IMR-90 (cell line): ENCODE measurements around the gene SPESP1. TPM values are rescaled to one million over a fixed set of nuclear protein-coding genes. Genes with fewer than 3 reads are reported as not detected.

Experiments
- ATAC-seq: fragments of 200-7000 bp; cut with Tn5 transposase; 2 replicates; pipeline ENCODE4 v1.9.1; 2020; ENCODE audit warnings: low read depth, mild to moderate bottlenecking, moderate library complexity
- BruUV-seq: library from RNA; stranded (reverse); fragments of 400-500 nt; replicated peaks from 2 replicates; lab custom pipeline; 2021; lab: Mats Ljungman, UMichigan
- CTCF ChIA-PET: fragments of 300-600 bp; formaldehyde crosslinking; extraction: SDS; loops from one replicate; lab custom pipeline; 2021; ENCODE audit warnings: antibody characterized with exemption; lab: Yijun Ruan, JAX
- POLR2A ChIA-PET: fragments of 300-600 bp; sonication (Branson Sonifier 250); formaldehyde crosslinking; loops from one replicate; lab custom pipeline; 2022; ENCODE audit warnings: antibody characterized with exemption; ENCODE audit not compliant: unreplicated experiment; lab: Charles Lee
- DNase-seq: peaks from one replicate; pipeline ENCODE4 v3.0.0; 2013
- H2AFZ ChIP-seq: replicated peaks from 2 replicates; pipeline ENCODE3; 2013; ENCODE audit warnings: low read length, mild to moderate bottlenecking; ENCODE audit not compliant: poor library complexity
- H2AK5ac ChIP-seq: 2 replicates; pipeline ENCODE4 v1.6.1; 2013; ENCODE audit warnings: low read depth, low read length, inconsistent platforms
- H2AK9ac ChIP-seq: replicated peaks from 2 replicates; pipeline ENCODE3; 2013; ENCODE audit warnings: mild to moderate bottlenecking, low read depth, low read length, moderate library complexity; ENCODE audit not compliant: poor library complexity
- H2BK120ac ChIP-seq: 2 replicates; pipeline ENCODE4 v1.6.1; 2013; ENCODE audit warnings: low read depth, low read length, inconsistent platforms
- H2BK15ac ChIP-seq: 3 replicates; pipeline ENCODE4 v1.6.1; 2013; ENCODE audit warnings: low read depth, low read length, inconsistent platforms
- H2BK20ac ChIP-seq: 2 replicates; pipeline ENCODE4 v1.6.1; 2013; ENCODE audit warnings: low read depth, mild to moderate bottlenecking, inconsistent platforms, low read length, moderate library complexity
- H2BK5ac ChIP-seq: 2 replicates; pipeline ENCODE4 v1.6.1; 2013; ENCODE audit warnings: mild to moderate bottlenecking, low read depth, low read length, inconsistent platforms; ENCODE audit not compliant: poor library complexity, severe bottlenecking
- H3K14ac ChIP-seq: replicated peaks from 2 replicates; pipeline ENCODE4 v1.6.1; 2013; ENCODE audit warnings: low read depth, low read length, inconsistent platforms
- H3K18ac ChIP-seq: 2 replicates; pipeline ENCODE4 v1.6.1; 2013; ENCODE audit warnings: low read depth, low read length, control low read depth
- H3K23ac ChIP-seq: 2 replicates; pipeline ENCODE4 v1.6.1; 2013; ENCODE audit warnings: low read depth, low read length, inconsistent platforms
- H3K27ac ChIP-seq: 2 replicates; pipeline ENCODE4 v1.5.1; 2013; ENCODE audit warnings: mild to moderate bottlenecking, control low read depth, low read length; ENCODE audit not compliant: insufficient read depth
- H3K27me3 ChIP-seq: 2 replicates; pipeline ENCODE4 v1.6.1; 2013; ENCODE audit warnings: low read length; ENCODE audit not compliant: control insufficient read depth, insufficient read depth
- H3K36me3 ChIP-seq: 2 replicates; pipeline ENCODE4 v1.6.1; 2013; ENCODE audit warnings: low read length, mixed read lengths; ENCODE audit not compliant: control insufficient read depth, insufficient read depth
- H3K4ac ChIP-seq: 2 replicates; pipeline ENCODE4 v1.6.1; 2013; ENCODE audit warnings: low read depth, low read length, inconsistent platforms
- H3K4me1 ChIP-seq: 2 replicates; pipeline ENCODE4 v1.6.1; 2013; ENCODE audit warnings: low read length, mixed read lengths; ENCODE audit not compliant: control insufficient read depth, insufficient read depth
- H3K4me2 ChIP-seq: 2 replicates; pipeline ENCODE4 v1.6.1; 2013; ENCODE audit warnings: low read depth, mild to moderate bottlenecking, control low read depth, low read length, moderate library complexity
- H3K4me3 ChIP-seq: 2 replicates; pipeline ENCODE4 v1.5.1; 2013; ENCODE audit warnings: low read depth, mild to moderate bottlenecking, control low read depth, low read length, moderate library complexity; ENCODE audit not compliant: insufficient read depth
- H3K56ac ChIP-seq: 2 replicates; pipeline ENCODE4 v1.6.1; 2013; ENCODE audit warnings: low read length, inconsistent platforms; ENCODE audit not compliant: insufficient read depth; ENCODE audit errors: extremely low read depth
- H3K79me1 ChIP-seq, 2 experiments: 2 replicates each; pipeline ENCODE4 v1.6.1; 2013; ENCODE audit warnings: low read length in 2 of 2, inconsistent platforms in 1 of 2, low read depth in 1 of 2
- H3K9ac ChIP-seq: 2 replicates; pipeline ENCODE4 v1.6.1; 2013; ENCODE audit warnings: low read depth, low read length, control low read depth
- H3K9me1 ChIP-seq: 2 replicates; pipeline ENCODE4 v1.6.1; 2013; ENCODE audit warnings: low read length, inconsistent platforms; ENCODE audit not compliant: insufficient read depth
- H3K9me3 ChIP-seq: 2 replicates; pipeline ENCODE4 v1.6.1; 2013; ENCODE audit warnings: low read length; ENCODE audit not compliant: control insufficient read depth, insufficient read depth
- H4K20me1 ChIP-seq: 2 replicates; pipeline ENCODE4 v1.6.1; 2013; ENCODE audit warnings: low read length, inconsistent platforms; ENCODE audit not compliant: insufficient read depth
- H4K5ac ChIP-seq: 2 replicates; pipeline ENCODE4 v1.6.1; 2013; ENCODE audit warnings: mild to moderate bottlenecking, low read depth, low read length, control low read depth
- H4K8ac ChIP-seq, 2 experiments: 2 replicates each; pipeline ENCODE4 v1.6.1; 2013; ENCODE audit warnings: low read depth in 2 of 2, low read length in 2 of 2, control low read depth in 1 of 2, inconsistent platforms in 1 of 2
- H4K91ac ChIP-seq: 2 replicates; pipeline ENCODE4 v1.6.1; 2013; ENCODE audit warnings: low read depth, low read length, inconsistent platforms; ENCODE audit not compliant: insufficient read depth
- ELK1 ChIP-seq: fragments of 150-350 bp; IDR thresholded peaks from 2 replicates; pipeline ENCODE4 v1.6.1; 2016; ENCODE audit warnings: low read depth, mild to moderate bottlenecking, low read length, moderate library complexity, borderline replicate concordance
- MAZ ChIP-seq: IDR thresholded peaks from 2 replicates; pipeline ENCODE4 v1.6.1; 2012; ENCODE audit warnings: low read depth, mild to moderate bottlenecking, low read length, improper control_type of control experiment, moderate library complexity, borderline replicate concordance
- RAD21 ChIP-seq: IDR thresholded peaks from 2 replicates; pipeline ENCODE4 v1.6.1; 2012; ENCODE audit warnings: low read length, improper control_type of control experiment
- SMC3 ChIP-seq: fragments of 150-350 bp; IDR thresholded peaks from 2 replicates; pipeline ENCODE4 v1.6.1; 2016; ENCODE audit warnings: low read depth, mild to moderate bottlenecking, antibody characterized with exemption, low read length, moderate library complexity
- WGBS, 2 experiments: methylation state at CpG; one replicate each; pipeline versions ENCODE4 v1.1.5 to v1.1.7; 2013; ENCODE audit warnings: missing lambda C conversion rate in 2 of 2; ENCODE audit not compliant: insufficient read length in 1 of 2; ENCODE audit errors: extremely low coverage in 2 of 2; 5-methylcytosine and 5-hydroxymethylcytosine counted together
- dilution Hi-C: fragments of 300-500 bp; cut with HindIII; formaldehyde crosslinking; loops from one replicate; pipeline ENCODE4 v1.14.3; 2018; ENCODE audit warnings: low sequenced_read_pairs; ENCODE audit not compliant: unreplicated experiment
- in situ Hi-C: fragments of 300-500 bp; cut with MboI; formaldehyde crosslinking; loops from 3 replicates; pipeline ENCODE4 v1.14.3; 2019; ENCODE audit warnings: low sequenced_read_pairs, inconsistent platforms, mixed read lengths
- intact Hi-C: fragments of 100-400 bp; cut with micrococcal nuclease; formaldehyde crosslinking; loops from 2 replicates; pipeline ENCODE4 v1.10.0; 2022
- polyA plus RNA-seq, 3 experiments: library from polyadenylated mRNA; depleted of rRNA; stranded (reverse); fragments of >200 nt; gene quantifications; 2 replicates each; pipeline ENCODE4 v1.2.3, GENCODE V29; 2012; ENCODE audit warnings: low replicate concordance in 1 of 3
- total RNA-seq: library from RNA; depleted of rRNA; stranded (reverse); fragments of >200 nt; gene quantifications from 2 replicates; pipeline ENCODE4 v1.2.3, GENCODE V29; 2012

SPESP1 gene
- total and polyA plus RNA-seq, 2 of the 4 experiments (the other 2 are of a cell fraction): 2.9 to 3.0 TPM

GRCh38 chr15:68987120-68987519 is 56.8 kb downstream of the SPESP1 start:
- POLR2A ChIA-PET: no interaction called here
- in situ Hi-C loops: no loop called here
- no CpG with 5 or more reads among the region's 6 CpGs for WGBS, 2 experiments

More at GRCh38 chr15:68987120-68987519, 56.8 kb downstream of the SPESP1 start:
- H2BK5ac ChIP-seq: no peak overlapping the region
- no peak overlapping the region for H3K27ac ChIP-seq
- H3K9ac ChIP-seq: no peak overlapping the region
- no peak overlapping the region for H2BK120ac ChIP-seq
- no TSS peak for BruUV-seq
- no peak overlapping the region for H4K8ac ChIP-seq
- intact Hi-C loops (no loop called here), dilution Hi-C loops (no loop called here)
- H2AFZ ChIP-seq: no peak overlapping the region
- no peaks in the 10 kb centered on the region for H3K4me1 ChIP-seq
- H2BK20ac ChIP-seq: no peak overlapping the region
- H4K5ac ChIP-seq: no peak overlapping the region
- H2BK15ac ChIP-seq: no peak overlapping the region
- no peak overlapping the region for H3K18ac ChIP-seq
- ATAC-seq (no peak), DNase-seq (no peak)
- H2AK5ac ChIP-seq: no peak overlapping the region
- no peak overlapping the region for H3K4ac ChIP-seq
- no peaks in the 10 kb centered on the region for H3K36me3 ChIP-seq
- no peak overlapping the region for H2AK9ac ChIP-seq
- peaks cover 41% of the 10 kb centered on the region for H3K27me3 ChIP-seq
- no peaks in the 10 kb centered on the region for H4K20me1 ChIP-seq
- TF ChIP-seq SMC3 (no peak), ELK1 (no peak), MAZ (no peak), RAD21 (no peak)
- no peaks in the 10 kb centered on the region for H3K79me1 ChIP-seq
- CTCF ChIA-PET: no interaction called here
- H3K9me1 ChIP-seq: no peaks in the 10 kb centered on the region
- H4K91ac ChIP-seq: no peak overlapping the region
- no peak overlapping the region for H3K56ac ChIP-seq
- no peaks in the 10 kb centered on the region for H3K9me3 ChIP-seq
- no peak overlapping the region for H3K23ac ChIP-seq
- no peak overlapping the region for H3K14ac ChIP-seq
- H3K4me2 ChIP-seq: no peak overlapping the region
- no peak overlapping the region for H3K4me3 ChIP-seq
